Fibroblast of skin of abdomen (primary cell): Measurements from ENCODE around the gene CDH23.
A peak's percentile ranks its signal among the peaks of the same experiment; 100 is the strongest.

ENCODE experiments used
- DNase-seq: peaks from one replicate; pipeline ENCODE4 v3.0.0-alpha.2; 2013

The CDH23 gene

DNA sequence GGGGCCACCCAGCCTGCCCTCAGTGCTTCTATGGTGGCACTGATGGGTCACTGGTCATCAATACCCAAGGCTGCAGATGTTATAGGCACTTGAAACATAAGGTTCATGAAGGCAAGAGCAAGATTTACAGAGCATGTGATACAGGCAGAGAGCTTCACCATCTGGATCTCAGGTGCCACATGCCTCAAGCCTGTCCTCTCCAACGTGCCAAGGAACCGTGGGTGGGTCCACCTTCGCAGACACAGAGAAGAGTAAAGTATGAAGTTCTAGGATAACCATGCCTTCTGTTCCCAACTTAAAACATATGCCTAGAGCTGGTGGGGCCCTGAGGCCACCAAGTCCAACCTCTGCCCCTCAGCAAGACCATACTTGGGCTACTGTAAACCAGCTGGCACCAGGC lies 26.7 kb upstream of the CDH23 start:
- DNase-seq, result no peak

DNA sequence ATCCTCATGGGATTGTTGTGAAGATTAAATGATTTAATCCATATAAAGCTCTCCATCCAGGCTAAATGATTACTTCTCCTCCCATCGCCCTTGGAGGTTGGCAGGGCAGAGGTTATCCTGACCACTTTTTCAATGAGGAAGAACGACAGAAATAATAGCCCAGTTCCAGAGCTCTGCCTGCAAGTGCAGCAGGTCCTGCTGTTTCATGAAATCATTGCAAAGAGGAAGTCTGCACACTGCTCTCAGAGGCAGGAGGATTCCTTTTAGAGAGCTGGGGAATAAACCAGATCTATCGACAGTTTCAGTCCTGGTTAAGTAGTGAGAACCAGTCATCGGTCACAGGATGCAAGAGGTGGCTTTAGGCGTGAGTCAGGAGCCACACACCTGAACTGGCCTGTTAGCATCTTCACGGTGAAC lies 25.0 kb upstream of the CDH23 start:
- DNase-seq, result no peak

DNA sequence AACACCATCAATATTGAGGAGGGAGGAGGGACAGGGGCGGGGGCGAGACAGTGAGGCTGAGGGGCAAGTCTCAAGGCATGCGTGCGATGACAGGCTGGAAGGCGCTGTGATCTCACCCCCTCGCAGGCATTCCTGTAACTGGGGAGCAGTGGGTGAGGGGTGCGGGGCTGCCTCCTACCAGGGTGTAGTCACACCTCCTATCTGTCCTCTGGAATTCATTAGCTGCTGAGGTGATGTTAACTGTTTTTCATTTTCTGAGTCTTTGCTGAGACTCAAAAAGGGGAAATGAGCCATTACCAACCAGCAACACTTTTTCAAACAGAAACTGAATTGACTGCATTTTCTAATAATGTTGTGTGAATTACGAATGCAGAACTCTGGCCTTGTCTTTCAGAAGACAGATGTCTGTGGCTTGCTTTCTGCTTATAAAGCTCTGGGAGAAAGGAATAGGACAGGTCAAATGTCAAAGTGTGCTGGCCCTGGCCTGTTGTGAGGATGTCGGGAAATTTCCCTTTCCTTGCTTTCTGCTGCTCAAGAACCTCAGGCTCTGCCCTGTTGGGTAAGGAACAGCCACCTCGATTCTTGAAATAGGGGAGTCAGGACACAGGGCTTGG lies 23.7 kb upstream of the CDH23 start:
- DNase-seq, result peak; percentile 56

DNA sequence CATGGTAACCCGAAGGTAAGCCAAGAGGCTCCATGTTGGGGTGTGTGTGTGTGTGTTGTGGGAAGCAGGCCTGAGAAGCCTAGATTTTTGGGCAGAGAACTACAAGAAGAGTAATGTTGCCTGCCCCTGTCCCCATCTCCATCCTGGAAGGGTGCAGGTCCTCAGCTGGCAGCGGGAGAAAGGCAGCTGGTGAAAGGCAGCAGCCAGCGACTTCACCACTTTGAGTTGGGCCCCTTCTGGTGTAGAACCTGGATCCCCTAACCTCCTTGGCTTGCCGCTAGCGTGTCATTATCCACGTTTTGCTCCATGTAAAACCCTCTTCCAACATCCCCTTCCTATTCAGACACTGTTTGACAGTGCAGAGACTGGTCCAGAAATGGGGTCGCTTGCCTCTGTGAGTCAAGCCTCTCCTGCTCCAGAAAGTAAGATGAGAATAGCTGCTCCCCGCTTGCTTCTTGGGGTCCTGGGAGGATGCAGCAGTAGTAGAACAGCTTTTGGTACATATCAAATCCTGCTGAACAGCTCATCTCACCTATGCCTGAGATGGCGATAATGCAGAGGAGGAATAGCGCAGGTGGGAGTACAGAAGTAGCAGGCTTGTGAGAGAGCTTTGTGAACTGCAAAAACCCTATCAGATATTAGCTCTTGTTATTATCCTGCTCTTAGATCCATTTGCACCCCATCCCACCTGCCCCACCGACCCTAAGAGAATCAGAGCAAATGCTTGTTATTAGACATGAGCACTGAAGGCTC lies 22.1 kb upstream of the CDH23 start:
- no peak for DNase-seq

DNA sequence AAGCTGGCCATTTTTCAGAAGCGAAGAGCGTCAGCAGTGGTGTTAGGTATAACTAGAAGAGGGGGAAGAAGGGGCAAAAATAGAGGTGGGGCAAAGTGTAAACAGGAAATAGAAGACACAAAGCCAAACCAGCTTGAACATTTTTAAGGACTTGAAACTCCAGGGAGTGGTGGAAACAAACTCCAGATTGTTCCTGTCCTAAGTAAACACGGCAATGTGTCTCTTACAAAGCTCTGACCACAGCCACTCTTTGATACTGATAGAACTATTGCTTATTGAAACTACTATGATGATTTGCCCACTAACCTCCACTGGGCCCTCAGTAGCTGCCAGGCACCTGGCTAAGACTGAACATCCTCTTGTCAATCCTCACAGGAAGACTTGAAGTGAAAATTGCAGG lies 20.8 kb upstream of the CDH23 start:
- no peak for DNase-seq

DNA sequence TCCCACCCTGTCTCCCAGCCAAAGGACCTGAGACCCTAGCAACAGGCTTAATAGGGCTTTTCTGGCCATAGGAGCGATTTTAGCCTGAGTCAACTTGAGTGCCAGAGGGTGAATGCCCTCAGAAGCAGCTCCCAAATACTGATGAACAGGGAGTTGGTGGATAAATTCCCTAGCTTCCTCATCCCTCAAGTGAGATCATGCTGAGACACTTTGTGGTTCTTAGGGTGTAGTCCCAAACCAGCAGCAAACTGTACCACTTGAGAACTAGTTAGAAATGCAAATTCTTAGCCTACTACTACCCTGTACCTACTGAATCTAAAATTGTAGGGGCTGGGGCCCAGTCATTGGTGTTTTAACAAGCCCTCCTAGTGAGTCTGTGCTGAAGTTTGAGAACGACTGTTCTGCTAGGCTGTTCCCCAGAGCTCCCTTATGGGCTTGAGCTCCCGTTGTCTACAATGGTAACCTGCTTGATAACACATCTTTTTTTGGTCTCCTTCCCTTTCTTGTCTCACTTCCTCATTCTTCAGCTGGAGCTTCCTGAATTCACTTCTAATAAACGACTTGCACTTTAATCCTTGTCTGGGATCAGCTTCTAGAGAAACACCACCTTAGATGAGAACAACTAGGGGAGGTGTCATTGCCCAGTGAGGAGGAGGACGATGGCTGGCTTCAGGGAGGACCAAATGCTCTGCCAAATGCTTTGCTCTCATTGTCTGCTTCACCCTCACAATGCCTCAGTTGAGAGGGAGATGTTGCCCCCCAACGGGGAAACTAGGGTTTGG lies 18.2 kb upstream of the CDH23 start:
- DNase-seq, result no peak

DNA sequence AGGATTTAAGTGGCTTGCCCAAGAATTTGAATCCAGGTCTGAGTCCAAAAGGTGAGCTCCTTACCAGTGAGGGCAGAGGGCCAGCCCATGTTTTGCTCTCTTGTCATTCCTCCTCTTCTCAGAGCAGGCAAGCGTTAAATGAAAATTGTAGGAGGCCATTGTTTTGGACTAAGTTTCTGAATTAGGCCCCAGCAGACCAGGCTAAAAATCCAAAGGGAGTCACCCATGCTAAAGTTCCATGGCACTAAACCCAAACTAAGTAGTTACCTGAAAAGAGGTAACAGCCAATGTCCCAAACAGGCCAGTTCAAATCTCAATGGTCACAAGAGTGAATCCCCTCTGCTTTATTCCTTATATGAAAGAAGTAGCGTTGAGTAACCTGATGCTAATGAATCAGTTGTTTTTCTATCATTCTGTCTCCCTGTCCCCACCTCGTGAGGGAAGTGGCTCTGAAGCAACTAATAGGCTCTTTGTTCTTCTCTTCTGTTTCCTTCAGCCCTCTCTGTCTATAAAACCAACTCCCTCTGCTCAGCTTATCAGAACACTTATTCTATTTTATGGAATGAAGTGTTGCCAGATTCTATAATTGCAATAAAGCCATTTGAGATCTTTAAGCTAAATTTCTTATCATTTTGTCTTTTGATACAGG lies 17.5 kb upstream of the CDH23 start:
- DNase-seq, result no peak

DNA sequence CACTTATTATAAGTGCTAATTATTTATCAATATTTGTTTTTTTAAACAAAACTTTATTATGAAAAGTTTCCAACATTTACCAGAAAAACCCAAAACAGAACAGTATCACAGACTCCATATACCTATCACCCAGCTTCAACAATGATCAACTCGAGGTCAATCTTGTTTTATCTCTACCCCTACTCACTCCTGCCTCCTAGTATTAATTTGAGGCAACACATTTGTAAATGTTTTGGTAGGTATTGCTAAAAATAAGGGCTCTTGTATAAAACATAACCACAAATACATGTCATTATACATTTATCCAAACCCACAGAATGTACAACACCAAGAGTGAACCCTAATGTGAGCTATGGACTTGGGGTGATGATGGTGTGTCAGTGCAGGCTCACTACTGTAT lies 15.9 kb upstream of the CDH23 start:
- DNase-seq, result no peak

DNA sequence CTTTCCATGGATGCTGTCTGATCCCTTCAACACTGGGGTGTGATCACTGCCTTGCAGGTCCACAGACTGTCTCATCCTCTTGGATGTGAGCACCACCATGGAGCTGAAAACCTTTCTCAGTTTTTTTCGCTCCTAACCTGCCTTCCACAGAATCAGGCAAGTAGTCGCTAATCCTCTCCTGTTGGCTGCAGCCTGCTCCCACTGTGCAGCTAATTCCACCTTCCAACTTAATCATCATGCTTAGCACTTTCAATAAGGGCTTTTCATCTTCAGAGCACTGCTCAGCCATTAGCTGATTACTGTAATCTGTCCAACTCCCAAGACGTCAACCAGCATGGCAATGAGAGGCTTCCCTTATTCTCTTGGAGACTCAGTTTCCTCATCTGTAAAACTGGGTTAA lies 15.1 kb upstream of the CDH23 start:
- no peak for DNase-seq

DNA sequence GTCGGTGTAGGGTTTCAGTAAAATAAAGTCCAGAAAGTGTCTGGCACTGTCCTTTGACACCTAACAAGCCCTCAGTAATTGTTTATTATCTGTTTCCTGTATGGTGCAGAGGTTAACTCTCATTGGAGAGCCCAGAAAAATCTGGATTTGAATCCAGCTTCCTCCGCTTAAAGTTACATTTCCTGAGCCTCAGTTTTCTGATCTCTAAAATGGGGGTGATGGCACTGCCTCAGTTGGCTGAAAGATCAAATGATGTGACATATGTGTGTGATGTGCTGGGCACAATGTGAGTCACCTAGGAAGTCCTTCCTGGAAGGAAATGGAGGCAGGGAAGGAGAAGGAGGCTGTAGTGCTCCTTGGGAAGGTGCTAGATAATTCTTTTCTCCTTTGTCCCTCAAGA lies 14.7 kb upstream of the CDH23 start:
- no peak for DNase-seq

DNA sequence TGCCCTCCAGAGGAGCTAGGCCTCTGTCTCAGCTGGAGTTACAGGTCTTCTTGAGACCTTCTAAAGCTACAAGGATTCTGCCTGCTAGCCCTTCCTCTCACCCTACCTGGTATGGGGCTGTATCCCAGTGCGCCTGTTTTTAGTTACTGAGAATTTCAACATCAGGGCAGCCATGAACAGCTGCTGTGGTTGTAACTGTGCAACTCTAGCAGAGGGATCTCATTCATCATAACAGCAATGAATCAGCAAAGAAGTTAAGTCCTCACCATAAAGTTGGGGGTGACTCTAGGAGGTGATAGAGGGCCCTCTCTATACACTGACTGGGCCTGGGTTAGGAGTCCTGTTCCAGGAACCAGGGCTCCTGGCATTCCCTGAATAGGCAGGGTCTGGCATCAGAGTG lies 14.0 kb upstream of the CDH23 start:
- DNase-seq, result peak; percentile 28

DNA sequence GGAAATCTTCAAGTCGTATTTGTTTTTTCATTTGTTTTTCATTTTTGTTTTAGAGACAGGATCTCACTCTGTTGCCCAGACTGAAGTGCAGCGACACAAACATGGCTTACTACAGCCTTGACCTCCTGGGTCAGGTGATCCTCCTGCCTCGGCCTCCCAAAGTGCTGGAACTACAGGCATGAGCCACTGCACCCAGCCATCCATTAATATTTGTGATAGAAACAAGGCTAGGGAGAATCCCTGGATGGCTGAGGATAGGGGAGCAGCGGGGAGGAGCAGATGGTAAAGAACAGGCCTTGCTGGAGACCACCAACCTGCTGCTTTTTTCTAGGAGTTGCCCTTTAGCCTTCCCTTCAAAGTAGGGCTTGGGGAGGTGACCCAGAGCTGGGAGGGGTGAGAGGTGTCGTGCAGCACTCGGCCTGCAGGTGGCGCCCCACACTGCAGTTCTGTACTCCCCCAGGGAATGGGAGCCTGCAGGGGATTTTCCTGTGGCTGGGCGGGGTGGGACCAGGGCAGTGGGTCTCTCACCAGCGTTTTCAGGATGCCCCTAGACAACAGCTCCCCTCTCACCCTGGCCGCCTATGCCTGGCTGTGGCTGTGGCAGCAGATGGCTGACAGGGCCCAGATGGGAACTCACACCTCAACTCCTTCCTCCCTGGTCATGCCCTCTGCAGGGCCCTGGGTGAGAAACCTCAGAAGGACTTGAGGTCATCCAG lies 12.6 kb upstream of the CDH23 start:
- DNase-seq, result peak; percentile 20

DNA sequence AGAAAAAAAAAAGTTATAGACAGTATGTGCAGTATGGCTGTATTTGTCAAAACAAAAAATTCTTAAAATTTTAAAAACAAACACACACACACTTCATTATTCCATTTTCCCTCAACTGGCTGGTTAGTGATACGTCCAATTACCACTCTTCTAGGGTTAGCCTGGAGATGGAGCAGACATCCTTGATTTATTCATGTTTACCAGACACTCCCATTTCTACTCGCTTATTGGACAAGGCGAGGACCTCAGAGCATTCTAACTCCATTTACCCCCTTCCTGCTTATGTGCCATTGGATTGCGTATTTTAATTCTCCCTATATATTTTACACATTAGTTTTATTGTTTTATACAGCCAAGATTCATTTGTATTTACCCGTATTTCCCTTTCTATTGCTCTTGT lies 8.5 kb upstream of the CDH23 start:
- no peak for DNase-seq

DNA sequence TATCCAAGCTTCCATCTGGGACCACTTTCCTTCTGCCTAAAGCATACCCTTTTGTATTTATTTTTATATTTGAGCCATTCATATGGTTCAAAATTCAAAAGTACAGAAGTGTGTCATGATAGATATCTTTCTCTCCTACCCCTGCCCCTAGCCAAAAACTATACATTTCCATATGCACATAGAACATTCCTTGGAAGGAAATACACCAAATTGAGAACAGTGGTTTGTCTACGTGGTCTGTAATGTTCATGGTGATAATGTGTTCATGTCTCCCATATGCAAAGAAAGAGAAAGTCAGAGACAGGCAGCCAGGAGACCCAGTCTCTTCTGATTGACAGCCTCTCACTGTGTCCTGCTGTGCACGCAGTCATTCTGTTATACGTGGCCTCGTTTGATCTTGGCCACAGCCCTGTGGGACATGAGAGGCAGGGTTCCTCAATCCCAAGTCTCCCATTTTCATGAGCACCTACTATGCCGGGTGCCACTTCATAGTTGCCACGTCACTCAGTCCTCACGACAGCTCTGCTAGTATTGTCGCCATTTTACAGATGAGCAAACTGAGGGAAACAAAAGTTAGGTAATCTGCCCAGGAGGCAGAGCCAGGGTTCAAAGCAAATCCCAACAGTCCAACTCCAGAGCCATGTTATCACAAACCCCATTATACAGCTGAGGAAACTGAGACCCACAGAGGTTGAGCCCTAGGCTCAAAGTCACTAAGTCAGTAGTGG lies 8.0 kb upstream of the CDH23 start:
- DNase-seq, result no peak

DNA sequence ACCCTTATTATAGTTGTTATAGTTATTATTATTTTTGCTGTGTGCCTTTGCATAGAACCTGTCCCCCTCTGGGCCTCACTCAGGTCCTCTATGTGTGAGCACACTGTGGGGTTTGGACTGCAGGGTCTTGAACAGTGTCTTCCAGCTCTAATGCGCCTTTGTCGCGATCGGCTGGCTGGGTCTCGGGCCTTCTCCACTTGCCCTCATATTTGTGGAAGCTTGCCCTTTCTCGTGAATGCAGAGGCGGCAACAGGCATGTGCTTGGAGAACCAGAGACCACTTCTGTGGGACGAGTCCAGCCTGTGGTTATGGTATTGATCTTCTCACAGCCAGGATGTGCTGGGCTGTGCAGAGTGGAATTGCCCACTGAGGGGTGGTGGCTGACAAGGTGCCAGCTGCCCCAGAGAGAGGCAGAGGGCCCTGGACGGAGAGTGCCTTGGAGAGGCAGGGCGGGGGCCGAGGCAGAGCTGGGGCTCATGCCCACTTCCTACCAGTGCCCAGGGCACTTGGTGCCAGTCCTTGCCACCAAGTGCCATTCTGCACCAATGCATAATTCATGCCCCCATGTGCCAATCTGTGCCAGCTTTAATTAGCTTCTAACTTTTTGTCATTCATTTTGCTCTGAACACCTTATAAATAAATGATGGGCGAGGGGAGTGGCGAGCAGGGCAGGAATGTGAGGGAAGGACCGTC lies 6.8 kb upstream of the CDH23 start:
- no peak for DNase-seq

DNA sequence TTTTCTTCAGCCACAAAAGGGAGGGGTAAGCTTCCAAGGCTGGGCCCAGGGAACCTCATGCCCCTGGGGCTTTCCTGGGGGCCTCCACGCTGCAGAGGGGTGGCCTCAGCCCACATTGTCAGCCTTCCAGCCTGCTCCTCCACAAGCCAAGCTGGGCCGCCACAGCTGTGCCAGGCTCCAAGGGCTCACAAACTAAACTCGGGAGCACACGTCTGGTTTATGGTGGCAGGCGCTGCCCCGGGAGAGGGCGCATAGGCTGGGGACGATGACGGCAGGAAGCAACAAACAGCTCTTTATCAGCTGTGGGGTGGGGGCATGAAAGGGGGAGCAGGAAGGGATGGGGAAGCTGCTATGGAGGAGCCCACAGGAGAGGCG lies 6.3 kb upstream of the CDH23 start:
- DNase-seq, result no peak

DNA sequence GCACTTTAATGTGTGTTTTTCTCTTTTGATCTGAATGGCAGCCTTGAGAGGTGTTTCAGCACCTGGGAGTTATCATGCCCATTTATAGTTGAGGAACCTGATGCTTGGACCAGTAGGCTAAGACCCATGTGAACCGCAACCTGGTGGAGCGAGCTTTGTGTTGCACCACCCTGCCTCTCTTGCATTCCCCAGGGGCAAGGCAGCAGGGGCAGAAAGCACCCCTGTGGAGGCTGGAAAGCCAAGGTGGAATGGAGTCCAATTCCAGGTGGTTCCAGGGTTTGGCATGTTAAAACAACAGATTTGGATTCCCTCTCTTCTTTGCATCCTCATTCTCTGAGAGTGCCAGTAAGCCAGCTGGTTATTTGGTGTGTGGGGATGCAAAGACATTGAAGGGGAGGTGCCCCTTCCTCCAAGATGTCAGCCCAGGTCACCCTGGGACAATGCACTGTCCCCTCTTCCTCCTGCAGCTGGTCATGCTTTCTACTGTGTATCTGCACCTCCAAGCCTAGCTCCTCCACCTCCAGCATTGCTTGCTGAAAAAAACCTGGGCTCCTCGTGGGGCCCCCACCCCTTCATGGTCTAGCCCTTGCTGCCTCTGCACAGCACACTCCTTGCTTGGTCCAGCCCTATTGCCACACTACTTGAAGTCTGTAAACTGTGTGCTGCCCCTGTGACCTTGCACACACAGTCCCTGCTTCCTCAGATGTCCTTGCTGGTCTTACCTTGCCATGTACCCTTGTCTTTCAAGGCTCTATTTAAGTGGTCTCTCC lies 5.6 kb upstream of the CDH23 start:
- no peak for DNase-seq

DNA sequence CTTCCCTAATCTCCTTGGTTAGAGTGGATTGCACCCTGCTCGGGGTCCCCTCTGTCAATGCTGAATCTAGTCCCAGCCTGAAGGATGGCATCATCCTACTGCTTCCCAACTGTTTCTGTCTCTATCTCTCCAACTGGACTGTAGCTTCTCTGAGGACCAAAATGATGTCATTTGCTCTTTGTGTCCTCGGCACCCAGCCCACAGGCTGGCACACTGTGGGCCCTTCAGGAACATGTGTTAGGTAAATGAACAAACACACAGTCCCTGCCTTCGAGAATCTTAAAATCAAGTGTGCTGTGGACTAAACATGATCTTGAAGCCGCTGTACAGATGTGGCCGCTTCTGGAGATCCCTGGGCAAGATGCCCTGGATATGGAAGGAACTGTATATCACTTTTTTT lies 5.0 kb upstream of the CDH23 start:
- DNase-seq, result no peak

DNA sequence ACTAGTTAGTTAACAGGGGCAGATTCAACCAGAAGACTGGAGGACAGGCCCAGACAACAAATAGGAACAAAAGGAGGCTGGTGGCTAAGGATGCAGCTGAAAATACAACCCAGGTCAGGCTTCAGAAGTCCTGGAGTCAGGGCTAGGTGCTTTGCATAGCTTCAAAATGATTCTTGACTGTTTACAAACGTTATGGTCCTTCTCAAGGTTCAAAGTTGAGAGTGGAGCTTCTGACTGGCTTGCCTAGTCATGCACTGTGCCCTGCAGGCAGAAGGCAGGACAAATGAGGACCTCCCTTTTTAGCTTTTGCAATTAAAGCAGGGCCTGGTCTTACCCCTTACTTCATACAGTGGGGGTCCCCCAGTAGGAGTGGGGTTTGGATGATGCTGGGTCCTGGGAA lies 4.4 kb upstream of the CDH23 start:
- no peak for DNase-seq
